ENCODE results near the gene PHEX.

DNA sequence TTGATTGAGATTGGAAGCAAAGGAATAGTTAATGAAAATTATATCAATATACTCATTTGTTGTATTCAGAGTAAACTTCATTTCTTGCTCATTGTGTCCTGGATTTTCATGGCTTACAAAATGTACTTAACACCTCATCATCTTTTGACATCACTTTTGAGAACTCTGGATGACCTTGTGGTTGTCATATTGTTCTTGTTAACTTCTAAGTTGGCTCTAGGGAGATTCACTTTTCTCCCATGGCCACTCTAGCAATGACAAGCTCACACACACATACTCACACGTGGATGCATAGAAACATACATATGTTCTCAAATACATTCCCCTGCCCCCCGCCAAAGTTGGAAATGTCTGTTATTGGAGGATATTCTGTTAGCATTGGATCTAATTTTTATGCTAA lies 15.3 kb downstream of the PHEX start:
- TF ChIP-seq EP300 (IDR thresholded peaks at IDR 0.05) (no peak), POLR2A (IDR thresholded peaks at IDR 0.05) (no peak)
- TF ChIP-seq, protein P1, sequence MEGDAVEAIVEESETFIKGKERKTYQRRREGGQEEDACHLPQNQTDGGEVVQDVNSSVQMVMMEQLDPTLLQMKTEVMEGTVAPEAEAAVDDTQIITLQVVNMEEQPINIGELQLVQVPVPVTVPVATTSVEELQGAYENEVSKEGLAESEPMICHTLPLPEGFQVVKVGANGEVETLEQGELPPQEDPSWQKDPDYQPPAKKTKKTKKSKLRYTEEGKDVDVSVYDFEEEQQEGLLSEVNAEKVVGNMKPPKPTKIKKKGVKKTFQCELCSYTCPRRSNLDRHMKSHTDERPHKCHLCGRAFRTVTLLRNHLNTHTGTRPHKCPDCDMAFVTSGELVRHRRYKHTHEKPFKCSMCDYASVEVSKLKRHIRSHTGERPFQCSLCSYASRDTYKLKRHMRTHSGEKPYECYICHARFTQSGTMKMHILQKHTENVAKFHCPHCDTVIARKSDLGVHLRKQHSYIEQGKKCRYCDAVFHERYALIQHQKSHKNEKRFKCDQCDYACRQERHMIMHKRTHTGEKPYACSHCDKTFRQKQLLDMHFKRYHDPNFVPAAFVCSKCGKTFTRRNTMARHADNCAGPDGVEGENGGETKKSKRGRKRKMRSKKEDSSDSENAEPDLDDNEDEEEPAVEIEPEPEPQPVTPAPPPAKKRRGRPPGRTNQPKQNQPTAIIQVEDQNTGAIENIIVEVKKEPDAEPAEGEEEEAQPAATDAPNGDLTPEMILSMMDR (IDR thresholded peaks at IDR 0.05) = no peak

All from sigmoid colon (tissue), 4 donors.